C4-2B (cell line): ENCODE measurements around the gene TTYH3.

Experiments
- H3K27ac ChIP-seq: fragments of 450-650 bp; 2 replicates; pipeline ENCODE4 v1.5.1; 2017
- CTCF ChIP-seq: fragments of 450-650 bp; conservative IDR thresholded peaks from 2 replicates; pipeline ENCODE4 v1.5.1; 2017; ENCODE audit warnings: mild to moderate bottlenecking
- ZFX ChIP-seq: fragments of 450-650 bp; IDR thresholded peaks from 2 replicates; pipeline ENCODE4 v1.6.1; 2017

Gene TTYH3

GRCh38 chr7:2640846-2641316, 9.1 kb downstream of the TTYH3 start:
- TF ChIP-seq ZFX (no peak), CTCF (no peak)
- no peak overlapping the region for H3K27ac ChIP-seq

GRCh38 chr7:2641406-2642393, 9.9 kb downstream of the TTYH3 start:
- TF ChIP-seq ZFX (no peak), CTCF (no peak)
- H3K27ac ChIP-seq, result peak overlapping the region; percentile 35; the same call in 1 of the 2 replicates

- TF ChIP-seq ZFX (no peak), CTCF (no peak; the same call in 1 of the 2 replicates)
- H3K27ac ChIP-seq, result peak overlapping the region; percentile 35
Measured at GRCh38 chr7:2643386-2644219, 11.8 kb downstream of the TTYH3 start.

- peak overlapping the region; percentile 35 for H3K27ac ChIP-seq
- TF ChIP-seq CTCF (no peak), ZFX (no peak)
Measured at GRCh38 chr7:2644220-2644561, 12.4 kb downstream of the TTYH3 start.

GRCh38 chr7:2644562-2645273, 12.9 kb downstream of the TTYH3 start:
- no peak for TF ChIP-seq ZFX
- no peak for TF ChIP-seq CTCF
- peak overlapping the region; percentile 35 for H3K27ac ChIP-seq

GRCh38 chr7:2645274-2645868, 13.6 kb downstream of the TTYH3 start:
- no peak for TF ChIP-seq ZFX
- no peak for TF ChIP-seq CTCF
- H3K27ac ChIP-seq, result no peak overlapping the region
